ENCODE data around the gene CALCOCO1. TPM values are rescaled to one million over a fixed set of nuclear protein-coding genes. Genes with fewer than 3 reads are reported as not detected.
A peak's percentile ranks its signal among the peaks of the same experiment; 100 is the strongest.
"Not testable (repeated sequence)": the region's sequence is repeated elsewhere in the genome, so short reads cannot be mapped to it uniquely, and the experiment has no call there.

The CALCOCO1 gene
- total RNA-seq, 1 donor from 2014 or later, result 147 TPM

DNA sequence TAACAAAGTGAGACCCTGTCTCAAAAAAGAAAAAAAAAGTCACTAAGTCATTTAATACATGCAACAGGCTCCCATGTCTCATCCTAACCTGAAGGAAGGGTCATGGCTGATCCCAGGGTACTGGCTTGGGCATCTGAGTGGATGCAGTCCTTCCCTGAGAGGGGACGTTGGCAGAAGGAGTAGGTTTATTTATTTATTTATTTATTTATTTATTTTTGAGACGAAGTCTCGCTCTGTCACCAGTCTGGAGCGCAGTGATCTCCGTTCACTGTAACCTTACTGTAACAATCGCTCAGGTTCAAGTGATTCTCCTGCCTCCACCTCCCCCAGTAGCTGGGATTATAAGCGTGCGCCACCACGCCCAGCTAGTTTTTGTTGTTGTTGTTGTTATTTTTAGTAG lies 7.2 kb upstream of the CALCOCO1 start:
- DNase-seq (ENCODE audit: low read depth), result no peak

DNA sequence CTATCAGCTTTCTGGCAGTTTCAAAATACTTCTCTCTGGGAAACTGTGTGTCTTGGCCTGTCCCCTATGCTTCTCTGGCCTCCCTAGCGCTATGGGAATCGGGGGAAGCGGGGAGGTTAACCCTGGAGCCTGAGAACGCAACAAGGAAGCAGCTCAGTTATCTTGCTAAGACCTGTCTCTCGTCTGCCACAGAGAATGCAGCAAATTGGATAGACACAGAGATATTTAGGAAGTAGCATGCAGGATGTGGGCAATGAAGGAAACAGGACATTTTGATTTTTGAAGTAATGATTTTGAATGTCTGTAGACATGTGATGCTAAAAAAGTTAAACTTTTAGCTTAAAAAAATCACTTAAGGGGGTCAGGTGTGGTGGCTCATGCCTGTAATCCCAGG lies 6.6 kb upstream of the CALCOCO1 start:
- no peak for DNase-seq (ENCODE audit: low read depth)

GRCh38 chr12:53733051-53733806 lies 6.0 kb upstream of the CALCOCO1 start:
- no peak for DNase-seq (ENCODE audit: low read depth)

DNA sequence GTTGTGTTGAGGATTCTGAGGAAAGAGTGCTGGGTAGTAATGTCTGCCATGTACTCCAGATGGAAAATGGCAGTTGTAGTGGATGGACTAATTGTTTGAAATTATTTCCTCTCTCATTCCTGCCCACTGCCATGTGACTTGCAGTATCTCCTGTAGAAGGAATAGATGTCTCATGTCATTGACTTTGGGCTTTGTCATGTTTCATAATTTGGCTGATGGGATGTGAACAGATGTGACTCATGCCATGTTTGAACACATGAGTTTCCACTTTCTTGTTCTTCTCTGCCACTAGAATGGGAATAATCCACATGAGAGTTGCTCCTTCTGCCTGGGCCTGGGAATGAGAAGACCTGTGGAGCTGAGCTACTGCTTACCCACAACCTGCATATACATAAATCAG lies 2.4 kb upstream of the CALCOCO1 start:
- DNase-seq (ENCODE audit: low read depth), result no peak

- DNase-seq (ENCODE audit: low read depth), result no peak
These were observed 954 bp upstream of the CALCOCO1 start for GRCh38 chr12:53728206-53728605.

DNA sequence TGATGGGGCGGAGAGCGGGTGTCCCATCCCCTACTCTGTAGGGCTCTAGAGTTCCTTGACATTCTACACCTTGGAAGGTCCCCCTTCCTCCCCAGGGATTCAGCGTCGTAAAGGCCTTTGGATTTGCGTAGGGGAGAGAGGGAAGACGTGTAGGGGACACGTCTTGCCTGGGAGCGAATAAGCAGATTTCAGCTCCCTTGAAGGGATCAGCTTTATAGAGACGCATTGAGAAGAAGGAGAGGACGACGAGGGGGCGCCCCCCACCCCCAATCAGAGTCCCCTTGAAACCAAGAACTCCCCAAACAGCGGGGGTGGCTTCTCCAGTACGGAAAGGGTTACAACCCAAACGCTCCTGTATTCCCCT lies 324 bp downstream of the CALCOCO1 start:
- peak; percentile 53 for DNase-seq (ENCODE audit: low read depth)

DNA sequence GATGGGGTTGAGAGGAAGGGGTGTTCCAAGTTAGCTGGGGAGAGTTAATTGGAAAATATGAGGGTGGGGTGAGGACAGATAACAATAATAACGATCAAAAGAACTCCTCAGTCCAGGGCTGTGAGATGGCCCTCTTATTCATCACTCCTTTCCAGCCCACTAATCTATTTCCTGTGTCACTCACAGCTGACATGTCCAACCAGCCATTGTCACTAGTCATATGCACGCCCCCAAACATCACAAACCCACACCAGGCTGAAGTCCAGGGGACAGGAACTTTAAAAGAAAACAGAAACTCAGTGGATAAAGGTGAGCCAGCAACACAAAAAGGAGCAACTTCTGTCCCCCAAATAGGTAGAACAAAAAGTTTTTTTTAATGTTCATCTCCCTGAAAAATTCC lies 911 bp downstream of the CALCOCO1 start:
- peak; percentile 35 for DNase-seq (ENCODE audit: low read depth)

DNA sequence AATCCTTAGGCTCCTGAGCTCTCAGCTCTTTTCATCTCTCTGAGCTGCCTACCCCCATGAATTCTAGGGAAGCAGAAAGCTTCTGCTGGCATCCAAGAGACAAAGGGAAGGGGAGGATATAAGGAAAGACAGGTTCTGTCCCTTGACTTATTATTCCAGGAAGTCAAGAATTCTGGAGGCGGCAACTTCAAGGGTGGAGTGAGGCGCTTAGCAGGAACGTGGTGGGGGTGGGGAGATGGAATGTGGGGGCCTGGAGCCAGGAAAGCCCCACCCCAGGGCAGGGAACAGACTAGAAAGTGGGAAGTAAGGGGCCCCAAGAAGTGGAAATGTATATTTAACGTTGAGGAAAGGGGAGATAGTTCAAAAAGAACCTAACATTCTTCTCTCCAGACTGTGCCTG lies 1.4 kb downstream of the CALCOCO1 start:
- DNase-seq (ENCODE audit: low read depth), result no peak

GRCh38 chr12:53722450-53723041 lies 4.7 kb downstream of the CALCOCO1 start:
- no peak for DNase-seq (ENCODE audit: low read depth)

GRCh38 chr12:53720946-53721345 lies 6.3 kb downstream of the CALCOCO1 start:
- no peak for DNase-seq (ENCODE audit: low read depth)

DNA sequence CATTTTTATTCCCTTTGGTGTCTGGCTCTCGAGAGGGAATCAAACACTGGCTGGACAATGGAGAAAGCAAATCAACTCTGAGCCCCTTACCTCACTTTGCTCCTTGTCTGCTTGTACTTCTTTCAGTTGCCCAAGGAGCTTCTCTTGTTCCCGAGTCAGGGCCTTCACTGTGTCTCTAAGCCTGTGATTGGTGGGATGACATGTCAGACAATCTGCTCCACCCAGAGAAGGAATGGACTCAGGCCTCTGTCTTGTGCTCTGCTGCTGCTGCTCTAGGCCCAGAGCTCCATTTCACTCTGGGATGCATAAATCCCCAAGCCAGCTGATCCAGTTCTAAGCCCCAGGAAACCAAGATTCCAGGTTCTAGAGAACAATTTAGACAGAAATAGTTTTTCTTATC lies 7.6 kb downstream of the CALCOCO1 start:
- DNase-seq (ENCODE audit: low read depth), result no peak

- DNase-seq (ENCODE audit: low read depth), result not testable (repeated sequence)
These were observed 8.7 kb downstream of the CALCOCO1 start for GRCh38 chr12:53718567-53718966.

DNA sequence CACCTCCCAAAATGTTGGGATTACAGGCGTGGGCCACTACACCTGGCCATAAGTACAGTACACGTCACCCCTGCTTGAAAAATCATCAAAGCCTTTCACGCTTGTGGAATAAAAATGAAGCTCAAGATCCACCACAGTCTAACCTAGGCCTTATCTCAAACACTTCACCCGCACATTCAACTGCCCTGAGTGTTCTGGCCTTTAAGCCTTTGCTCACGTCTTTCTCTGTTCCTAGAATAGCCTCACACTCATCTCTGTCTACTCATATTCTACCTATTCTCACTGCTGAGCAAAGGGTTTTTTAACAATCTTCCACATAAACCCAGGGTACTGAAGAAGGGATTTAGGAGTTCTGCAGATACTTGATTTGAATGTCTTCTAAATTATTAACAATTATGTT lies 9.9 kb downstream of the CALCOCO1 start:
- DNase-seq (ENCODE audit: low read depth), result no peak

DNA sequence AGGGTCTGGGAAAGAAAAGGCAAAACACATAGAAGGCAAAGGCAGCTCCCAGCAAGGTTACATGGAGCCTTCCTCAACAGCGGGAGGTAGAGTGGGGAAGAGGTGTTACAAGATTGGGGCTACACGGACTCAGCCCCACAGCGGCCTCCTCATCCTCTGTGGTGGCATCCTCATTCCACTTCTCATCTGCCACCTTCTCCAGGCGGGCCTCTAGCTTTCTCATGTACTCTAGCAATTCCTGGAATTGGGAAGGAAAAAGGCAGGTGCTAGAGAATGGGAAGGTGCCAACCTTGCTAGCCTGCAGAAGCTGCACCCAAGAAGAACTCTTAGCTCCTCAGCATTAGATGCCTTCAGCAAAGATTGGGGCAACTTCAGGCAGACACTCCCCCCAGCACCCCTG lies 13.2 kb downstream of the CALCOCO1 start:
- DNase-seq (ENCODE audit: low read depth), result no peak

DNA sequence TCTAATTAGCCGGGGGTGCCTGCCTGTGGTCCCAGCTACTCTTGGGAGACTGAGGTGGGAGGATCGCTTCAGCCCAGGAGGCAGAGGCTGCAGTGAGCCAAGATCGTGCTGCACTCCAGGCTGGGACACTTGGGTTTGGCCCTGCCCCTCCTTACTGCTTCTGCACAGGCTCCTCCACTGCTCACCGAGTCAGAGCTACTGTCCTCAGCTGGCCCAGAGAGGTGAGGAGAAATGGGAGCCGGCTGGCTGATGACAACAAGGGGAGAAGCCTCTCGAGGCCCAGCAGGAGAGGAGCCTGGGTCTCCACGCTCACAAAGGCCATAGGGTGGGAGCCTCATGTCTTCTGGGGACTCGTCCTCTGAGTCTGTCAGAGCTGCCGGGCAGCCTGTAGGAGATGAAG lies 13.7 kb downstream of the CALCOCO1 start:
- DNase-seq (ENCODE audit: low read depth), result no peak

GRCh38 chr12:53712059-53712643 lies 15.1 kb downstream of the CALCOCO1 start:
- no peak for DNase-seq (ENCODE audit: low read depth)

GRCh38 chr12:53710091-53710490 lies 17.2 kb downstream of the CALCOCO1 start:
- DNase-seq (ENCODE audit: low read depth), result no peak

GRCh38 chr12:53709671-53710070 lies 17.6 kb downstream of the CALCOCO1 start:
- DNase-seq (ENCODE audit: low read depth), result no peak

DNA sequence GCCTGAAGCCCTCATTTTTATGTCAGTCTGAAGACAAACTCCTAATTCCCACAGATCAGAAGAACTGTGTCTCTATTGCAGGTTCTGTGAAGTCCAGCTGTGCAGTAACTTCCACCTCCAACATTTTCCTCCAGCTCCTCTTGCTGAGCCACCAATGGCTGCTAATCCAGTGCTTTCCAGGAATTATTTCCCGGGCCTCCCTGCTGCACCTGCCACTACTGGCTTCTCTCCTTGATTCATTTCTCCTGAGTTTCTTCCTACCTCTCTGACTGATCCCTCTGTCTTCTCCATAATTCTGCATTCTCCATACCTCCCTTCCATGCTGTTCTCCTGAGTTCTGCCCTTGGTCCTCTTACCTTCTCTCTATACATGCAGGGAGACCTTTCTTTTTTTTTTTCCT lies 21.2 kb downstream of the CALCOCO1 start:
- no peak for DNase-seq (ENCODE audit: low read depth)

DNA sequence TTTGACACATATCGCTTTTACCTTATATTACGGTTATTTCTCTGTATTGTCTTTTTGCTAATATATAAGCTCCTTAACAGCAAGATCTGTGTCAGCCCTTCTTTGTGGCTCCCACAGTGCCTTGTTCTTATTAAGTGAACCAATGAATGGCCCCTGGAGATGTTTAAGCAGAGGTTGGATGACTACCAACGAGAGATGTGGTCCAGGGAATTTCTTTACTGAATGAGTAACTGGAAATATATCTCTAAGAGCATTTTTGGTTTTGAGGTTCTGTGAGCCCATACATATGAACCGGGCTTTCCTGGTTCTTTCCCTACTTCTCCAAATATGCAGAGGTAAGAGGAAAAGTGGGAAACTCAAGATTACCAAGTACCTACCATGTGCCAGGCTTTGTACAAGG lies 23.5 kb downstream of the CALCOCO1 start:
- DNase-seq (ENCODE audit: low read depth), result no peak

DNA sequence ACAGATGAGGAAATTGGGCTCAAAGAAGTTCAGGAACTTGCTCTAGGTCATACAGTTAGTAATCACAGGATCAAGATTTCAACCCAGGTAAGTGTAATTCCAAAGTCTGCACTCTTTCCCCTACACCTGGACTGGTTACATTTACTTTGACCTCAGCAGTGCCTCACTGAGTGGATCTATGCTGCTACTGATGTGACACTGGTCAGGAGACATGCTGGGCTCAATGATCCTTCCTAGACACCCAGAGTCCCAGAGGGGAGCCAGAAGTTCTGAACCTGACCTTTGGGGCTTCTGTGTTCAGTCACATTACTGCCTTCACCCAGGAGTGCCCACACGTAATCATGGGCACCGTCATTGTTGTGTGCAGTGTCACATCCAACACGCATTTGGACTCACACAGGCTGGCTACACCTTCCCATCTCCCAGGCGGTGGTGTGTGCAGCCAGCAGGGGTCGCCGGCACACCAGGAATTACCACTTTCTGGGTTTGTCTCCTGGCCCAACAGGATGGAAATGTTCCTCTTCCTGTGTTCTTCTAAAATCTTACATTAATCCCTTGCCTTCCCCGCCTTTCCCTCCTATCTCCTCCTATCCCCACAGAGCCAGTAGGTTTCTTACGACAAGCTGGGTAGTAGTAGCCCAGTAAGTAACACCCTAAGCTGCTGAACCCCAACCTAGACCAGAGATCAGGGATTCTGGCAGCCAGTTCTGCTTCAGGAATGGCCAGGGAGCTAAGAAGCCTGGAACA lies 25.6 kb downstream of the CALCOCO1 start:
- DNase-seq (ENCODE audit: low read depth), result peak; percentile 72

- DNase-seq (ENCODE audit: low read depth), result no peak
These were observed 26.7 kb downstream of the CALCOCO1 start for GRCh38 chr12:53700567-53700966.

Measured in myocyte (in vitro differentiated cells).